ENCODE results near the gene FARSA. TPM values are rescaled to one million over a fixed set of nuclear protein-coding genes. Genes with fewer than 3 reads are reported as not detected.
A peak's percentile ranks its signal among the peaks of the same experiment; 100 is the strongest.

Gene FARSA
- total RNA-seq, 3 donors from 2014 or later: 26.1 to 53.7 (median 40.7) TPM

DNA sequence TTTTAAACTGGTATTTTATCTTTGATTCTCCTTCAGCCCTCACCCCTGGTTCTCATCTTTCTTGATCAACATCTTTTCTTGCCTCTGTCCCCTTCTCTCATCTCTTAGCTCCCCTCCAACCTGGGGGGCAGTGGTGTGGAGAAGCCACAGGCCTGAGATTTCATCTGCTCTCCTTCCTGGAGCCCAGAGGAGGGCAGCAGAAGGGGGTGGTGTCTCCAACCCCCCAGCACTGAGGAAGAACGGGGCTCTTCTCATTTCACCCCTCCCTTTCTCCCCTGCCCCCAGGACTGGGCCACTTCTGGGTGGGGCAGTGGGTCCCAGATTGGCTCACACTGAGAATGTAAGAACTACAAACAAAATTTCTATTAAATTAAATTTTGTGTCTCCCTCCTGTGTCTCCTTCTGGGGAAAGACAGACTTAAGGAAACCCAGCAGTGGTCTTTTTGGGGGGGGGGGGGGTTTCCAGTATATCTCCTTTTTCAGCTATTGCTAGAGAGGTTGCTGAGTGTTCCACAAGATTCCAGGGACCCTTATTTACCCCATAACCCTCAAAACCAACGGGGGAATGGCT is 10.7 kb upstream of the FARSA start:
- peaks cover 9 to 20% of the 10 kb centered on the region in 2 donors for H3K4me1 ChIP-seq
- peak overlapping the region in 1 of 2 donors; percentile 98 for H3K27ac ChIP-seq
- intact Hi-C loops (cut with DNase I; ENCODE audit: low total_unique reads): no loop called here
- TF ChIP-seq POLR2AphosphoS5 (IDR thresholded peaks at IDR 0.05) (no peak), POLR2A (IDR thresholded peaks at IDR 0.05) (no peak)
- TF ChIP-seq, protein P1, sequence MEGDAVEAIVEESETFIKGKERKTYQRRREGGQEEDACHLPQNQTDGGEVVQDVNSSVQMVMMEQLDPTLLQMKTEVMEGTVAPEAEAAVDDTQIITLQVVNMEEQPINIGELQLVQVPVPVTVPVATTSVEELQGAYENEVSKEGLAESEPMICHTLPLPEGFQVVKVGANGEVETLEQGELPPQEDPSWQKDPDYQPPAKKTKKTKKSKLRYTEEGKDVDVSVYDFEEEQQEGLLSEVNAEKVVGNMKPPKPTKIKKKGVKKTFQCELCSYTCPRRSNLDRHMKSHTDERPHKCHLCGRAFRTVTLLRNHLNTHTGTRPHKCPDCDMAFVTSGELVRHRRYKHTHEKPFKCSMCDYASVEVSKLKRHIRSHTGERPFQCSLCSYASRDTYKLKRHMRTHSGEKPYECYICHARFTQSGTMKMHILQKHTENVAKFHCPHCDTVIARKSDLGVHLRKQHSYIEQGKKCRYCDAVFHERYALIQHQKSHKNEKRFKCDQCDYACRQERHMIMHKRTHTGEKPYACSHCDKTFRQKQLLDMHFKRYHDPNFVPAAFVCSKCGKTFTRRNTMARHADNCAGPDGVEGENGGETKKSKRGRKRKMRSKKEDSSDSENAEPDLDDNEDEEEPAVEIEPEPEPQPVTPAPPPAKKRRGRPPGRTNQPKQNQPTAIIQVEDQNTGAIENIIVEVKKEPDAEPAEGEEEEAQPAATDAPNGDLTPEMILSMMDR (IDR thresholded peaks at IDR 0.05): no peak
- H3K27me3 ChIP-seq: no peaks in the 10 kb centered on the region
- H3K9me3 ChIP-seq: no peaks in the 10 kb centered on the region
- H3K4me3 ChIP-seq: no peak overlapping the region
- no peak for DNase-seq (ENCODE audit: low spot score in 2 of 2)
- peaks cover 14% of the 10 kb centered on the region for H3K36me3 ChIP-seq

DNA sequence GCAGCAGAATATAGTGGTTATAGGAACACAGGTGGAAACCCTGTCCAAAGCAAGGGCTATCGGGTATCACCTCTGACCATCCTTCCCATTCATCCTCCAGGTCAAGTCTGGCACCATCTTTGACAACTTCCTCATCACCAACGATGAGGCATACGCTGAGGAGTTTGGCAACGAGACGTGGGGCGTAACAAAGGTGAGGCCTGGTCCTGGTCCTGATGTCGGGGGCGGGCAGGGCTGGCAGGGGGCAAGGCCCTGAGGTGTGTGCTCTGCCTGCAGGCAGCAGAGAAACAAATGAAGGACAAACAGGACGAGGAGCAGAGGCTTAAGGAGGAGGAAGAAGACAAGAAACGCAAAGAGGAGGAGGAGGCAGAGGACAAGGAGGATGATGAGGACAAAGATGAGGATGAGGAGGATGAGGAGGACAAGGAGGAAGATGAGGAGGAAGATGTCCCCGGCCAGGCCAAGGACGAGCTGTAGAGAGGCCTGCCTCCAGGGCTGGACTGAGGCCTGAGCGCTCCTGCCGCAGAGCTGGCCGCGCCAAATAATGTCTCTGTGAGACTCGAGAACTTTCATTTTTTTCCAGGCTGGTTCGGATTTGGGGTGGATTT is 10.0 kb upstream of the FARSA start:
- H3K4me1 ChIP-seq: peaks cover 9 to 20% of the 10 kb centered on the region in 2 donors
- peak overlapping the region; percentile 26 to 40 for H3K27ac ChIP-seq
- H3K4me3 ChIP-seq: no peak overlapping the region
- no peaks in the 10 kb centered on the region for H3K9me3 ChIP-seq
- no peaks in the 10 kb centered on the region for H3K27me3 ChIP-seq
- TF ChIP-seq POLR2AphosphoS5 (IDR thresholded peaks at IDR 0.05) (no peak), POLR2A (IDR thresholded peaks at IDR 0.05) (no peak)
- TF ChIP-seq, protein P1 (IDR thresholded peaks at IDR 0.05): no peak
- intact Hi-C loops (cut with DNase I; ENCODE audit: low total_unique reads): no loop called here
- H3K36me3 ChIP-seq: peaks cover 7% of the 10 kb centered on the region
- DNase-seq (ENCODE audit: low spot score in 2 of 2): no peak

DNA sequence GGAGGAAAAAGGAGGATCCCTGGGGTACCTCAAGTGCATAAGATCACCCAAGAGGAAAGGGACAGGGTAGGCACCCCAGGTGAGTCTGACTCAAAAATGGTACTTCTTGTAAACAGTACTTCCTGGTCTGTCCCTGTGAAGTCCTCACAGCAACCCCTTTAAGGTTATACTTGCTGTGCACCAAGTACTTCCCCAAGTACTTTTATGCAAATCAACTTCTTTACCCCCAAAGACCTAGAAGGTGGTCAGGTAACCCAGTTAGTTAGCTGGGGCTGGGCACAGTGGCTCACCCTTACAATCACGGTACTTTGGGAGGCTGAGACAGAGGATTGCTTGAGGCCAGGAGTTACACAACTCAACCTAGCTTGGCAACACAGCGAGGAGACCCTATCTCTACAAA is 7.4 kb upstream of the FARSA start:
- H3K9me3 ChIP-seq: no peaks in the 10 kb centered on the region
- peaks cover 9 to 17% of the 10 kb centered on the region in 2 donors for H3K4me1 ChIP-seq
- H3K27ac ChIP-seq: peak overlapping the region; percentile 96 to 97
- H3K27me3 ChIP-seq: no peaks in the 10 kb centered on the region
- peak overlapping the region in 2 of 3 donors; percentile 99 to 100 for H3K4me3 ChIP-seq
- peaks cover 4% of the 10 kb centered on the region for H3K36me3 ChIP-seq
- intact Hi-C loops (cut with DNase I; ENCODE audit: low total_unique reads): no loop called here
- TF ChIP-seq POLR2AphosphoS5 (IDR thresholded peaks at IDR 0.05) (no peak), POLR2A (IDR thresholded peaks at IDR 0.05) (no peak)
- TF ChIP-seq, protein P1 (IDR thresholded peaks at IDR 0.05): no peak
- DNase-seq (ENCODE audit: low spot score in 2 of 2): no peak

DNA sequence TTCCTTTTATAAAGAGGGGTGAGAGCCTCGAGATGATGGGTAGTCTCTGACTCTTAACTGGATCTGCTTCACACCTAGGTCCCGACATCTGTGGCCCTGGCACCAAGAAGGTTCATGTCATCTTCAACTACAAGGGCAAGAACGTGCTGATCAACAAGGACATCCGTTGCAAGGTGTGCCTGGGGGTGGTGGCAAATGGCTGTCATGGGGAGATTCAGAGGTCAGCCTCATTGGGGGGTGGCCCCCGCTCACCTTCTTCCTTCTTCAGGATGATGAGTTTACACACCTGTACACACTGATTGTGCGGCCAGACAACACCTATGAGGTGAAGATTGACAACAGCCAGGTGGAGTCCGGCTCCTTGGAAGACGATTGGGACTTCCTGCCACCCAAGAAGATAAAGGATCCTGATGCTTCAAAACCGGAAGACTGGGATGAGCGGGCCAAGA is 6.5 kb upstream of the FARSA start:
- intact Hi-C loops (cut with DNase I; ENCODE audit: low total_unique reads): no loop called here
- Histone ChIP-seq H3K4me3 (peak overlapping the region; percentile 92 to 100 (median 99)), H3K36me3 (peaks cover 4% of the 10 kb centered on the region), H3K4me1 (peaks cover 9 to 17% of the 10 kb centered on the region in 2 donors), H3K27ac (peak overlapping the region; percentile 96 to 97), H3K9me3 (no peaks in the 10 kb centered on the region), H3K27me3 (no peaks in the 10 kb centered on the region)
- no peak for DNase-seq (ENCODE audit: low spot score in 2 of 2)
- TF ChIP-seq, protein P1 (IDR thresholded peaks at IDR 0.05): no peak
- no peak for TF ChIP-seq POLR2AphosphoS5 (IDR thresholded peaks at IDR 0.05)
- TF ChIP-seq POLR2A (IDR thresholded peaks at IDR 0.05): no peak
